Suprapubic skin (tissue), 4 donors: Measurements from ENCODE around the gene LARGE1.

Experiments used
- EP300 ChIP-seq: sonication (generic); formaldehyde crosslinking; IDR thresholded peaks from one replicate; pipeline ENCODE4 v1.6.1; 2017; ENCODE audit warnings: antibody characterized with exemption
- POLR2A ChIP-seq, 2 donors: fragments of 450-650 bp; IDR thresholded peaks; one replicate each; pipeline ENCODE4 v1.6.1; 2017; ENCODE audit warnings: antibody characterized with exemption in 2 of 2, mild to moderate bottlenecking in 2 of 2, moderate library complexity in 2 of 2
- POLR2AphosphoS5 ChIP-seq, 3 donors: sonication (generic); formaldehyde crosslinking; IDR thresholded peaks; one replicate each; pipeline ENCODE4 v1.6.1; 2017; ENCODE audit warnings: antibody characterized with exemption in 3 of 3
- TF ChIP-seq, protein P1 (sequence below), 2 donors: fragments of 200-600 bp in 1 of 2; fragments of 450-650 bp in 1 of 2; sonication (generic) in 1 of 2; IDR thresholded peaks; one replicate each; pipeline ENCODE4 v1.5.1; 2016 to 2019; ENCODE audit warnings: antibody characterized with exemption in 2 of 2, mild to moderate bottlenecking in 1 of 2, moderate library complexity in 1 of 2

- TF ChIP-seq, protein P1, sequence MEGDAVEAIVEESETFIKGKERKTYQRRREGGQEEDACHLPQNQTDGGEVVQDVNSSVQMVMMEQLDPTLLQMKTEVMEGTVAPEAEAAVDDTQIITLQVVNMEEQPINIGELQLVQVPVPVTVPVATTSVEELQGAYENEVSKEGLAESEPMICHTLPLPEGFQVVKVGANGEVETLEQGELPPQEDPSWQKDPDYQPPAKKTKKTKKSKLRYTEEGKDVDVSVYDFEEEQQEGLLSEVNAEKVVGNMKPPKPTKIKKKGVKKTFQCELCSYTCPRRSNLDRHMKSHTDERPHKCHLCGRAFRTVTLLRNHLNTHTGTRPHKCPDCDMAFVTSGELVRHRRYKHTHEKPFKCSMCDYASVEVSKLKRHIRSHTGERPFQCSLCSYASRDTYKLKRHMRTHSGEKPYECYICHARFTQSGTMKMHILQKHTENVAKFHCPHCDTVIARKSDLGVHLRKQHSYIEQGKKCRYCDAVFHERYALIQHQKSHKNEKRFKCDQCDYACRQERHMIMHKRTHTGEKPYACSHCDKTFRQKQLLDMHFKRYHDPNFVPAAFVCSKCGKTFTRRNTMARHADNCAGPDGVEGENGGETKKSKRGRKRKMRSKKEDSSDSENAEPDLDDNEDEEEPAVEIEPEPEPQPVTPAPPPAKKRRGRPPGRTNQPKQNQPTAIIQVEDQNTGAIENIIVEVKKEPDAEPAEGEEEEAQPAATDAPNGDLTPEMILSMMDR (IDR thresholded peaks at IDR 0.05) = no peak
- no peak for TF ChIP-seq POLR2A (IDR thresholded peaks at IDR 0.05)
- TF ChIP-seq POLR2AphosphoS5 (IDR thresholded peaks at IDR 0.05) = no peak
- no peak for TF ChIP-seq EP300
Measured at GRCh38 chr22:33528183-33528582, 392.1 kb downstream of the LARGE1 start.
